ENCODE measurements around the gene ENDOV.

Gene ENDOV

GRCh38 chr17:80468242-80468641 is 53.3 kb downstream of the ENDOV start:
- no peak for DNase-seq (ENCODE audit: low read depth in 2 of 2)

GRCh38 chr17:80468781-80469493 is 54.0 kb downstream of the ENDOV start:
- DNase-seq (ENCODE audit: low read depth in 2 of 2): no peak

- DNase-seq (ENCODE audit: low read depth in 2 of 2): no peak
Observed at GRCh38 chr17:80469667-80470066, 54.7 kb downstream of the ENDOV start.

- no peak for DNase-seq (ENCODE audit: low read depth in 2 of 2)
Observed at GRCh38 chr17:80470603-80471002, 55.6 kb downstream of the ENDOV start.

- DNase-seq (ENCODE audit: low read depth in 2 of 2): no peak
Observed at GRCh38 chr17:80471922-80472321, 57.0 kb downstream of the ENDOV start.

GRCh38 chr17:80472996-80473395 is 58.0 kb downstream of the ENDOV start:
- no peak for DNase-seq (ENCODE audit: low read depth in 2 of 2)

GRCh38 chr17:80473701-80474100 is 58.7 kb downstream of the ENDOV start:
- no peak for DNase-seq (ENCODE audit: low read depth in 2 of 2)

GRCh38 chr17:80474231-80474960 is 59.4 kb downstream of the ENDOV start:
- DNase-seq (ENCODE audit: low read depth in 2 of 2): no peak

GRCh38 chr17:80474961-80475909 is 60.3 kb downstream of the ENDOV start:
- DNase-seq (ENCODE audit: low read depth in 2 of 2): no peak

- DNase-seq (ENCODE audit: low read depth in 2 of 2): no peak
Observed at GRCh38 chr17:80475910-80476876, 61.2 kb downstream of the ENDOV start, which contains the start of gene NPTX1. TSS of gene NPTX1 (minus strand) at chr17:80476607. CDS start at chr17:80476446, 161 bp downstream.

GRCh38 chr17:80476877-80477646 is 62.1 kb downstream of the ENDOV start:
- DNase-seq (ENCODE audit: low read depth in 2 of 2): no peak

GRCh38 chr17:80477647-80478478 is 62.9 kb downstream of the ENDOV start:
- no peak for DNase-seq (ENCODE audit: low read depth in 2 of 2)

- DNase-seq (ENCODE audit: low read depth in 2 of 2): no peak
Observed at GRCh38 chr17:80478487-80479245, 63.7 kb downstream of the ENDOV start.

- DNase-seq (ENCODE audit: low read depth in 2 of 2): no peak
Observed at GRCh38 chr17:80479246-80479566, 64.2 kb downstream of the ENDOV start.

- no peak for DNase-seq (ENCODE audit: low read depth in 2 of 2)
Observed at GRCh38 chr17:80480248-80480647, 65.3 kb downstream of the ENDOV start.

- no peak for DNase-seq (ENCODE audit: low read depth in 2 of 2)
Observed at GRCh38 chr17:80481284-80482057, 66.5 kb downstream of the ENDOV start.

- no peak for DNase-seq (ENCODE audit: low read depth in 2 of 2)
Observed at GRCh38 chr17:80482058-80482318, 67.0 kb downstream of the ENDOV start.
